IMR-90 (cell line): Measurements from ENCODE around the gene PALLD.
A peak's percentile ranks its signal among the peaks of the same experiment; 100 is the strongest.

ENCODE experiments used
- BHLHE40 ChIP-seq: fragments of 150-350 bp; IDR thresholded peaks from 2 replicates; pipeline ENCODE4 v1.6.1; 2016; ENCODE audit warnings: mild to moderate bottlenecking, low read depth, low read length
- CEBPB ChIP-seq: IDR thresholded peaks from 2 replicates; pipeline ENCODE4 v1.6.1; 2012; ENCODE audit warnings: low read depth, low read length, improper control_type of control experiment
- CTCF ChIP-seq: conservative IDR thresholded peaks from 2 replicates; pipeline ENCODE4 v1.5.1; 2012; ENCODE audit warnings: mild to moderate bottlenecking, low read depth, low read length, improper control_type of control experiment
- ELK1 ChIP-seq: fragments of 150-350 bp; IDR thresholded peaks from 2 replicates; pipeline ENCODE4 v1.6.1; 2016; ENCODE audit warnings: low read depth, mild to moderate bottlenecking, low read length, moderate library complexity, borderline replicate concordance
- FOS ChIP-seq: fragments of 150-350 bp; IDR thresholded peaks from 2 replicates; pipeline ENCODE4 v1.6.1; 2016; ENCODE audit warnings: low read depth, low read length
- MAFK ChIP-seq: IDR thresholded peaks from 2 replicates; pipeline ENCODE4 v1.6.1; 2012; ENCODE audit warnings: low read depth, low read length, improper control_type of control experiment
- MAZ ChIP-seq: IDR thresholded peaks from 2 replicates; pipeline ENCODE4 v1.6.1; 2012; ENCODE audit warnings: low read depth, mild to moderate bottlenecking, low read length, improper control_type of control experiment, moderate library complexity, borderline replicate concordance
- MXI1 ChIP-seq: IDR thresholded peaks from 2 replicates; pipeline ENCODE4 v1.6.1; 2012; ENCODE audit warnings: low read depth, mild to moderate bottlenecking, low read length, moderate library complexity, borderline replicate concordance
- NFE2L2 ChIP-seq: fragments of 150-350 bp; IDR thresholded peaks from 2 replicates; pipeline ENCODE4 v1.6.1; 2016; ENCODE audit warnings: low read depth, mild to moderate bottlenecking, low read length
- POLR2A ChIP-seq: IDR thresholded peaks from 2 replicates; pipeline ENCODE4 v1.6.1; 2012; ENCODE audit warnings: mild to moderate bottlenecking, low read depth, low read length
- RAD21 ChIP-seq: IDR thresholded peaks from 2 replicates; pipeline ENCODE4 v1.6.1; 2012; ENCODE audit warnings: low read length, improper control_type of control experiment
- RCOR1 ChIP-seq: IDR thresholded peaks from 2 replicates; pipeline ENCODE4 v1.6.1; 2012; ENCODE audit warnings: mild to moderate bottlenecking, low read length, improper control_type of control experiment; ENCODE audit not compliant: insufficient replicate concordance
- SMC3 ChIP-seq: fragments of 150-350 bp; IDR thresholded peaks from 2 replicates; pipeline ENCODE4 v1.6.1; 2016; ENCODE audit warnings: low read depth, mild to moderate bottlenecking, antibody characterized with exemption, low read length, moderate library complexity
- USF2 ChIP-seq: fragments of 150-350 bp; IDR thresholded peaks from 2 replicates; pipeline ENCODE4 v1.6.1; 2017; ENCODE audit warnings: mild to moderate bottlenecking, antibody characterized with exemption, low read length, low read depth

GRCh38 chr4:168769416-168769815 lies 272.6 kb downstream of the PALLD start:
- TF ChIP-seq SMC3 = 0 out of 2 replicates have a peak, but pooled peaks have one; percentile 5
- TF ChIP-seq CTCF = no peak
- no peak for TF ChIP-seq CEBPB
- no peak for TF ChIP-seq BHLHE40
- no peak for TF ChIP-seq FOS
- TF ChIP-seq USF2 = no peak
- no peak for TF ChIP-seq MAZ
- no peak for TF ChIP-seq RAD21
- TF ChIP-seq MAFK = no peak
- no peak for TF ChIP-seq POLR2A
- TF ChIP-seq RCOR1 = no peak
- no peak for TF ChIP-seq ELK1
- no peak for TF ChIP-seq MXI1
- TF ChIP-seq NFE2L2 = no peak
